HEK293T (cell line): ENCODE data around the gene DMXL1.

Source experiments
- CTCF ChIA-PET: fragments of 350-600 bp; formaldehyde crosslinking; extraction: SDS; loops from one replicate; lab custom pipeline; 2021; ENCODE audit warnings: antibody characterized with exemption, inconsistent platforms; lab: Yijun Ruan, JAX
- POLR2A ChIA-PET: fragments of 350-600 bp; formaldehyde crosslinking; extraction: SDS; loops from one replicate; lab custom pipeline; 2020; ENCODE audit warnings: antibody characterized with exemption, inconsistent platforms; lab: Yijun Ruan, JAX
- DNase-seq: peaks from one replicate; pipeline ENCODE4 v3.0.0; 2012; ENCODE audit warnings: mixed read lengths; ENCODE audit errors: extremely low spot score
- ARNT ChIP-seq: fragments of 450-650 bp; IDR thresholded peaks from 2 replicates; pipeline ENCODE4 v1.6.1; 2017; ENCODE audit warnings: mild to moderate bottlenecking
- BHLHE40 ChIP-seq: fragments of 450-650 bp; IDR thresholded peaks from 2 replicates; pipeline ENCODE4 v1.6.1; 2016; ENCODE audit warnings: mild to moderate bottlenecking, moderate library complexity, borderline replicate concordance
- CTBP1 ChIP-seq: fragments of 450-650 bp; IDR thresholded peaks from 2 replicates; pipeline ENCODE4 v1.6.1; 2016; ENCODE audit warnings: borderline replicate concordance
- ELF4 ChIP-seq: fragments of 450-650 bp; IDR thresholded peaks from 2 replicates; pipeline ENCODE4 v1.6.1; 2017; ENCODE audit warnings: antibody characterized with exemption
- FOXA1 ChIP-seq: fragments of 450-650 bp; IDR thresholded peaks from 2 replicates; pipeline ENCODE4 v1.6.1; 2016; ENCODE audit warnings: mild to moderate bottlenecking
- FOXK2 ChIP-seq: fragments of 450-650 bp; IDR thresholded peaks from 2 replicates; pipeline ENCODE4 v1.6.1; 2016; ENCODE audit warnings: mild to moderate bottlenecking
- FOXM1 ChIP-seq: fragments of 450-650 bp; IDR thresholded peaks from 2 replicates; pipeline ENCODE4 v1.6.1; 2017; ENCODE audit warnings: mild to moderate bottlenecking, borderline replicate concordance
- HDGF ChIP-seq: fragments of 450-650 bp; IDR thresholded peaks from 2 replicates; pipeline ENCODE4 v1.6.1; 2017; ENCODE audit warnings: antibody characterized with exemption, borderline replicate concordance
- L3MBTL2 ChIP-seq: fragments of 450-650 bp; conservative IDR thresholded peaks from 2 replicates; pipeline ENCODE4 v1.6.1; 2016; ENCODE audit warnings: mild to moderate bottlenecking
- LEF1 ChIP-seq: fragments of 450-650 bp; IDR thresholded peaks from 2 replicates; pipeline ENCODE4 v1.6.1; 2017; ENCODE audit warnings: mild to moderate bottlenecking, borderline replicate concordance
- NFRKB ChIP-seq: fragments of 450-650 bp; IDR thresholded peaks from 2 replicates; pipeline ENCODE4 v1.6.1; 2016; ENCODE audit warnings: mild to moderate bottlenecking, moderate library complexity
- SP1 ChIP-seq: fragments of 450-650 bp; IDR thresholded peaks from 2 replicates; pipeline ENCODE4 v1.6.1; 2017
- SUZ12 ChIP-seq: fragments of 450-650 bp; IDR thresholded peaks from 2 replicates; pipeline ENCODE4 v1.6.1; 2016; ENCODE audit warnings: mild to moderate bottlenecking
- TARDBP ChIP-seq: fragments of 450-650 bp; IDR thresholded peaks from 2 replicates; pipeline ENCODE4 v1.6.1; 2016
- ZNF384 ChIP-seq: fragments of 450-650 bp; IDR thresholded peaks from 2 replicates; pipeline ENCODE4 v1.6.1; 2016
- TF ChIP-seq, protein P1 (sequence below): fragments of 450-650 bp; IDR thresholded peaks from 2 replicates; pipeline ENCODE4 v1.6.1; 2016

Gene DMXL1

DNA sequence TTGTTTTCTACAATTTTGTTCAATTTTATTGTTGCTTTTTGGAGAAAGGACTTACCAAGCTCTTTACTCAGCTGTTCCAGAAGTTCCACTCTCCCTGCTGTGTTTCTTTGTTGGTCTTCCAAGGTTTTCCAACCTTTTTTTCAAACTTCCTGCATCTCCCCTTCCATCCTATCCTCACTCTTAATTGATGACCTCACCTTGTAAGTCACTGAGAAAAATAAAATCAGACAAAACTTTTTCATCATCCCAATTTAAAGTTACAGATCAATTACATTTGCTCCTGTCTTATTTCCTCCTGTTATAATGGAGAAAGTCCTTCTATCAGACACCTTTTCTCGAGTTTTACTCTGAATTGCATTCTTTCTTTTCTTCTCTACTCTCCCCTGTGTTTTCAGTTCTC is 121.1 kb downstream of the DMXL1 start:
- DNase-seq: no peak
- TF ChIP-seq FOXA1 (no peak), SP1 (no peak), BHLHE40 (no peak), ELF4 (no peak), CTBP1 (no peak), HDGF (no peak), LEF1 (no peak), NFRKB (no peak), L3MBTL2 (no peak), TARDBP (no peak), ARNT (no peak), ZNF384 (no peak), FOXK2 (no peak), FOXM1 (no peak)
- TF ChIP-seq, protein P1, sequence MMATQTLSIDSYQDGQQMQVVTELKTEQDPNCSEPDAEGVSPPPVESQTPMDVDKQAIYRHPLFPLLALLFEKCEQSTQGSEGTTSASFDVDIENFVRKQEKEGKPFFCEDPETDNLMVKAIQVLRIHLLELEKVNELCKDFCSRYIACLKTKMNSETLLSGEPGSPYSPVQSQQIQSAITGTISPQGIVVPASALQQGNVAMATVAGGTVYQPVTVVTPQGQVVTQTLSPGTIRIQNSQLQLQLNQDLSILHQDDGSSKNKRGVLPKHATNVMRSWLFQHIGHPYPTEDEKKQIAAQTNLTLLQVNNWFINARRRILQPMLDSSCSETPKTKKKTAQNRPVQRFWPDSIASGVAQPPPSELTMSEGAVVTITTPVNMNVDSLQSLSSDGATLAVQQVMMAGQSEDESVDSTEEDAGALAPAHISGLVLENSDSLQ: no peak
- ChIA-PET POLR2A (no interaction called here), CTCF (interaction anchor here (0.6 kb wide), 1 partner anchor 270 kb away, joined by 6 read pairs; no protein-coding TSS in a partner anchor)

DNA sequence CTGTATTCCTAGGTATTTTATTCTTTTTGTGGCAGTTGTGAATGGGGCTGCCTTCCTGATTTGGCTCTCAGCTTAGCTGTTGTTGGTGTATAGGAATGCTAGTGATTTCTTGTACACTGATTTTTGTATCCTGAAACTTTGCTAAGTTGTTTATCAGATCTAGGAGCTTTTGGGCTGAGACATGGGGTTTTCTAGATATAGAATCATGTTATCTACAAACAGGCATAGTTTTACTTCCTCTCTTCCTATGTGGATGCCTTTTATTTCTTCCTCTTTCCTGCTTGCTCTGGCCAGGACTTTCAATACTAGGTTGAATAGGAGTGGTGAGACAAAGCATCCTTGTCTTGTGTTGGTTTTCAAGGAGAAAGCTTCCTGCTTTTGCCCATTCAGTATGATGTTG is 129.9 kb downstream of the DMXL1 start:
- no peak for DNase-seq
- POLR2A ChIA-PET: no interaction called here
- CTCF ChIA-PET: no interaction called here
- TF ChIP-seq ARNT (no peak), BHLHE40 (no peak), FOXA1 (no peak), L3MBTL2 (no peak), LEF1 (no peak), ZNF384 (no peak), FOXK2 (no peak), NFRKB (no peak), HDGF (no peak), FOXM1 (no peak)

DNA sequence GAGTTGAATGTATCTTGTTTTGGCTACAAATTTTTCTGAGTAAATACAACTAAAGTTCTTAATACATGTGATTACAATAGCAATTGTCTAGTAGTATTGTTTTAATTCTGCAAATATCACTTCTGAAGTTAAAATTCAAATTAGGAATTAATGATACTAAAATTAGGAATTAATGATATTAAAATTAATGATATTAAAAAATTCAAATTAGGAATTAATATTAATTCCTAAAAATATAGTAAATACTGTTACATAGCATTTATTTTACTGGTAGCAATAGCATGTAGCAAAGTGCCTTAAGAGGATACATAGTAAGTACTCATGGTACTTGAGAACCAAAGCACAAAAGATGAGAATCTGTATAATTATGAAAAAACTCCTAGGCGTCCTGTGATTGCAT is 136.2 kb downstream of the DMXL1 start:
- ChIA-PET POLR2A (no interaction called here), CTCF (no interaction called here)
- TF ChIP-seq ELF4 (no peak), FOXK2 (no peak), TARDBP (no peak), SUZ12 (no peak)
- TF ChIP-seq, protein P1: no peak
- no peak for DNase-seq

DNA sequence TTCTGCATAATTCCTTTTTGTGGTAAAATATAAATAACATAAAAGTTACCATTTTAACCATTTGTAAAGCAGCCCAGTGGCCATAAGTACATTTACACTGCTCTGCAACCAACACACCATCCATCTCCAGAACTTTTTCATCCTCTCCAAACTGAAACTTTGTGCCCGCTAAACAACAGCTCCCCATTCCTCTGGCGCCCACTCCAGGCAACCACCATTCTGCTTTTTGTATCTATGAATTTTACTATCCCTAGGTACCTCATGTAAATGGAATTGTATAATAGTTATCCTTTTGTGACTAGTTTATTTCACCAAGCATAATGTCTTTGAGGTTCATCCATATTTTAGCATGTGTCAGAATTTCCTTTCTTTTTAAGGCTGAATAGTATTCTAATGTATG is 141.1 kb downstream of the DMXL1 start:
- ChIA-PET CTCF (no interaction called here), POLR2A (interaction anchor here (0.6 kb wide), 1 partner anchor 1232 kb away, joined by 3 read pairs; no protein-coding TSS in a partner anchor)
- no peak for TF ChIP-seq TARDBP
- no peak for TF ChIP-seq FOXK2
- no peak for TF ChIP-seq L3MBTL2
- TF ChIP-seq ELF4: no peak
- TF ChIP-seq NFRKB: no peak
- no peak for TF ChIP-seq ARNT
- TF ChIP-seq, protein P1: no peak
- TF ChIP-seq LEF1: no peak
- TF ChIP-seq SUZ12: no peak
- no peak for TF ChIP-seq FOXM1
- no peak for TF ChIP-seq ZNF384
- no peak for TF ChIP-seq CTBP1
- TF ChIP-seq FOXA1: no peak
- no peak for TF ChIP-seq HDGF
- no peak for TF ChIP-seq SP1
- no peak for TF ChIP-seq BHLHE40
- DNase-seq: no peak

DNA sequence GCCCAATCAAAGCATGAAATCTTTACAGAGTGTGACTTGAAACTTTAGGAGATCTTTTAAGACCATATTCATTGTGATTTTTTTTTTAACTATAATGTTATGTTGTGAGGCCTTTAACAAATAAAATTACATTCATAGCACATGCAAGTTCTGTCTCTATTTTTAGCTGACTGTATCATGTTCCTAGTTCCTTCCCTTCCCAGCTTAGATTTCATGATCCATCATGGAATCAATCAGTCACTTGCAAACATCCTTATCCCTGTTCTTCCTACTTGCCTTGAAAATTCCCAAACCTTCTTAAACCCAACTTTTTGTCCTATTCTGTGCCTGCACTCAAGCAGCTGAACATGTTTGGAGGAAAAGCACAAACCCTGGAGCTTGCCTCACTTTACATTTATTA is 141.8 kb downstream of the DMXL1 start:
- DNase-seq: no peak
- TF ChIP-seq SUZ12 (no peak), L3MBTL2 (no peak), FOXM1 (no peak), BHLHE40 (no peak), TARDBP (no peak), LEF1 (no peak), NFRKB (no peak), SP1 (no peak), FOXK2 (no peak)
- ChIA-PET POLR2A (no interaction called here), CTCF (no interaction called here)

DNA sequence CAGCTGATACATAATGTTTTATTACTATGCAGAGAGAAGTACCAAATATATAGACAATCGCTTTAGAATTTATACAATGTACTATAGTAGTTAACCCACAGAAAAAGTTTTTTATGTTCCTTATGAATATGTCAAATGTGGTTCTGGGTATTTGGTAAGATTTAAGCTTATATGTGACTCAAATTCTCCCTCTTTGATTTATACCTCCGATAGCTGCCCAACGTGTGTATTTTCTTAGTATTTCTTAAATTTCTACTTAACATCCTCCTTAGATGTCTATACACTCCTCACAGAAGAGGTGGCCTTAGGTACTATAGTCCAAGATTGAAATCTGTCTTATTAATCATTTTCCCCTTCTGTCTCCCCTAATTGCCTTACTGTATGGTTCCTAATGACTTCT is 146.3 kb downstream of the DMXL1 start:
- DNase-seq: no peak
- CTCF ChIA-PET: no interaction called here
- POLR2A ChIA-PET: no interaction called here
- TF ChIP-seq ARNT (no peak), SP1 (no peak), ZNF384 (no peak), BHLHE40 (no peak), CTBP1 (no peak), FOXK2 (no peak), HDGF (no peak), LEF1 (no peak), FOXM1 (no peak), ELF4 (no peak), FOXA1 (no peak), SUZ12 (no peak), TARDBP (no peak), NFRKB (no peak), L3MBTL2 (no peak)
- TF ChIP-seq, protein P1: no peak
